Peyer's patch (tissue), 4 donors: ENCODE results near the gene ASB12. TPM values are rescaled to one million over a fixed set of nuclear protein-coding genes. Genes with fewer than 3 reads are reported as not detected.

Source experiments
- DNase-seq, 3 donors: peaks; one replicate each; pipeline ENCODE4 v3.0.0-alpha.2; 2017 to 2019
- H3K27ac ChIP-seq, 4 donors: fragments of 200-600 bp; sonication (generic); one replicate each; pipeline ENCODE4 v1.5.1; 2016 to 2019
- H3K27me3 ChIP-seq, 2 donors: fragments of 200-600 bp; sonication (generic); one replicate each; pipeline ENCODE4 v1.5.1; 2019
- H3K36me3 ChIP-seq, 3 donors: fragments of 200-600 bp; sonication (generic); one replicate each; pipeline ENCODE4 v1.5.1; 2016 to 2019
- H3K4me1 ChIP-seq, 4 donors: fragments of 200-600 bp; sonication (generic); one replicate each; pipeline ENCODE4 v1.5.1; 2016 to 2019
- H3K4me3 ChIP-seq, 4 donors: fragments of 200-600 bp; sonication (generic); 1 replicate in 3 of 4; 2 replicates in 1 of 4; pipeline ENCODE4 v1.5.1; 2016 to 2019; ENCODE audit warnings: mild to moderate bottlenecking in 1 of 4
- H3K9me3 ChIP-seq, 4 donors: fragments of 200-600 bp; sonication (generic); one replicate each; pipeline ENCODE4 v1.5.1; 2016 to 2019; ENCODE audit warnings: mild to moderate bottlenecking in 1 of 4
- POLR2A ChIP-seq, 2 donors: fragments of 450-650 bp; IDR thresholded peaks; one replicate each; pipeline ENCODE4 v1.5.1; 2017; ENCODE audit warnings: antibody characterized with exemption in 2 of 2, mild to moderate bottlenecking in 2 of 2, moderate library complexity in 2 of 2
- total RNA-seq, 4 donors: library from RNA; depleted of rRNA; stranded (reverse); fragments of >200 nt; gene quantifications; one replicate each; pipeline ENCODE4 v1.1.0, GENCODE V29; 2016
- TF ChIP-seq, protein P1 (sequence below), 6 experiments: fragments of 450-650 bp in 4 of 6; fragments of 200-600 bp in 2 of 6; sonication (generic) in 1 of 6; IDR thresholded peaks; one replicate each; pipeline ENCODE4 v1.5.1; 2017 to 2019; ENCODE audit warnings: antibody characterized with exemption in 6 of 6, mild to moderate bottlenecking in 3 of 6, moderate library complexity in 1 of 6

The ASB12 gene
- total RNA-seq, 4 donors from 2014 or later: not detected

DNA sequence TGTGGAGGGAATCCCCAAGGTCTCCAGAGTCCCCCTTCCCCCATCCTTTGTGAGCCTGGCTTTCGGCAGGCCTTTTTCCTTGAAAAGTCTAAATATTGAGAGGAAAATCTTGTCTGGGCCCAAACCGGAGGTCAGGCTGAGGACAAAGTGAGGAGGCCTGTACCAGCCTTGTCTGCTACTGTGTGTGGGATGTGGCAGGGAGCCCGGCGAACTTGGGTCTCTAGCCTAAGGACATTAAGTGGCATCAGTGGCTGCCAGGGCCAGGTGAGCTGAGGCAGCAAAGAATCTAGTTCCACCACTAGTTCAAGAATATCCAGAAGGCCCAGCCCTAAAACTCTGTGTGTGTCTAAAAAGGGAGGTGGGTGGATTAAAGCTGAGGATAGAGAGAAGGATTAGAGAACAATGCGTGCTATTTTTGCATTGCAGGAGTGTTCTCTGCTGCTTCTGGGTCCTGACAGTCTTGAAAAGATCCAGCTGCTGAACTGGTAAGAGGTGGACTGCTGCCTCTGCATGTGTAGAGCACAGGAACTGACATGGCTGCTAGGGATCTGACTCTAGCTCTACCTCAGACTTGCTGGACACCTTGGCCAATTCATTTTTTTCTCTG is 23.7 kb downstream of the ASB12 start:
- Histone ChIP-seq H3K27me3 (no peaks in the 10 kb centered on the region), H3K27ac (peak overlapping the region; percentile 83 to 95 (median 90)), H3K9me3 (peaks cover 0 to 5% (median 0%) of the 10 kb centered on the region in 4 donors), H3K4me3 (peak overlapping the region; percentile 44 to 73 (median 67)), H3K4me1 (peaks cover 0 to 7% (median 0%) of the 10 kb centered on the region in 4 donors), H3K36me3 (no peaks in the 10 kb centered on the region)
- DNase-seq: peak in 1 of 3 donors; percentile 49
- no peak for TF ChIP-seq POLR2A (IDR thresholded peaks at IDR 0.05)
- TF ChIP-seq, protein P1, sequence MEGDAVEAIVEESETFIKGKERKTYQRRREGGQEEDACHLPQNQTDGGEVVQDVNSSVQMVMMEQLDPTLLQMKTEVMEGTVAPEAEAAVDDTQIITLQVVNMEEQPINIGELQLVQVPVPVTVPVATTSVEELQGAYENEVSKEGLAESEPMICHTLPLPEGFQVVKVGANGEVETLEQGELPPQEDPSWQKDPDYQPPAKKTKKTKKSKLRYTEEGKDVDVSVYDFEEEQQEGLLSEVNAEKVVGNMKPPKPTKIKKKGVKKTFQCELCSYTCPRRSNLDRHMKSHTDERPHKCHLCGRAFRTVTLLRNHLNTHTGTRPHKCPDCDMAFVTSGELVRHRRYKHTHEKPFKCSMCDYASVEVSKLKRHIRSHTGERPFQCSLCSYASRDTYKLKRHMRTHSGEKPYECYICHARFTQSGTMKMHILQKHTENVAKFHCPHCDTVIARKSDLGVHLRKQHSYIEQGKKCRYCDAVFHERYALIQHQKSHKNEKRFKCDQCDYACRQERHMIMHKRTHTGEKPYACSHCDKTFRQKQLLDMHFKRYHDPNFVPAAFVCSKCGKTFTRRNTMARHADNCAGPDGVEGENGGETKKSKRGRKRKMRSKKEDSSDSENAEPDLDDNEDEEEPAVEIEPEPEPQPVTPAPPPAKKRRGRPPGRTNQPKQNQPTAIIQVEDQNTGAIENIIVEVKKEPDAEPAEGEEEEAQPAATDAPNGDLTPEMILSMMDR (IDR thresholded peaks at IDR 0.05): no peak

DNA sequence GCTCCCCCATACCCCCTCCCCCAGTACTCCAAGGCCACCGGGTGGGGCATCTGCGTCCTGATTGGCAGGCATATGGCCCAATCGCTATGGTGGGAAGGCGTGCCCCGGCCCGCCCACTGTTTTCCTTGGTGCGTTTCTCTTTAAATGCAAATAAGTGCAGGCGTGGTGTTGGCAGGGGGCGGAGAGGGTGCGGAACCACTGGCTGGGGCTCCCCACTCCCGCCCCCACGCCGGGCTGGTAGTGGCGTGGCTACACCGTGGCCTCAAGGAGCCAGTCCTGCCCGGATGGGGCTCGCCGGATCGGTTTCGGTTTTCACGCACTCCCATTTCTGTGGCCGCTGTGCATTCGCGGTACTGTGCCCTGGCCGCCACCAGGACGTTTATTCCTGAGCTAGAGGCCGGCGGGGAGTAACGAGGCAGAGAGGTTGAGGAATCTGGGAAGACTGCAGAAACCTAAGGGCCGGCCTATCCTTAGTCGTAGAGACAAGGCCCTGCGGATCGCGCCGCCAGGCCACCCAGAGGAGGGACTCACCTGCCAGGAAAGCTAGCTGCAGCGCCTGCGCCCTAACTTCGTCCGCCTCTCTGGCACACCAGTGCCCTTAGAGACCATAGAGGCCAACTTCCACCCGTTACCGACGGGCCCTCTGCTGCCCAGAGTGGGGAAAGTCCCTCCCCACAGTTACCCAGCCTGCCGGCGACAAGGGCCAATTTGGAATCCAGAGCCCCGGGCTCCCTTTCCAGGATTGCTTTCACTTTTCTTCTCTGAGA is 24.5 kb downstream of the ASB12 start:
- Histone ChIP-seq H3K9me3 (peaks cover 0 to 5% (median 0%) of the 10 kb centered on the region in 4 donors), H3K4me1 (peaks cover 0 to 7% (median 0%) of the 10 kb centered on the region in 4 donors), H3K27me3 (no peaks in the 10 kb centered on the region), H3K27ac (peak overlapping the region; percentile 83 to 95 (median 90)), H3K36me3 (no peaks in the 10 kb centered on the region), H3K4me3 (peak overlapping the region; percentile 44 to 73 (median 67))
- peak; percentile 81 to 84 for TF ChIP-seq POLR2A (IDR thresholded peaks at IDR 0.05)
- TF ChIP-seq, protein P1 (IDR thresholded peaks at IDR 0.05): peak in 2 of 6 experiments; percentile 11 to 18
- peak; percentile 90 to 96 (median 91) for DNase-seq

DNA sequence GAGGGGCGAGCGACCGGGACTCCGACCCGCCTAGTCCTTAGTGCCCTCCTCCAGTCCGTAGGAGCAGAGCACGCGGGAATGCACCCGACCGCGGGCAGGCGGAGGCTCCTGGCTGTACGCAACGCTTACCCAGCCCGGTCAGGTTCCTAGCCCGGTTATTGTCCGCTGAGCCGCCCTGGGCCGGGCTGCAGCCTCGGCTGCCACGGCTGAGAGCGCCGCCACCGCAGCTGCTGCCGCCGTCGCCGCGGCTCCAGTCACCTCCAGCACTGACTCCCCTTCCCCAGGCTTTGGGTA is 25.0 kb downstream of the ASB12 start, which contains the start of gene AMER1:
Gene AMER1, minus strand, starts transcription at position 268 of the 294 bp plus-strand sequence. CDS start 12,422 bp downstream, outside the sequence.
- Histone ChIP-seq H3K27me3 (no peaks in the 10 kb centered on the region), H3K27ac (peak within 1 kb of the TSS; percentile 83 to 95 (median 90)), H3K36me3 (no peaks in the 10 kb centered on the region), H3K4me3 (peak within 1 kb of the TSS; percentile 44 to 73 (median 67)), H3K9me3 (peaks cover 0 to 5% (median 0%) of the 10 kb centered on the region in 4 donors), H3K4me1 (peaks cover 0 to 7% (median 0%) of the 10 kb centered on the region in 4 donors)
- no peak for TF ChIP-seq POLR2A (IDR thresholded peaks at IDR 0.05)
- TF ChIP-seq, protein P1 (IDR thresholded peaks at IDR 0.05): no peak
- no peak for DNase-seq

DNA sequence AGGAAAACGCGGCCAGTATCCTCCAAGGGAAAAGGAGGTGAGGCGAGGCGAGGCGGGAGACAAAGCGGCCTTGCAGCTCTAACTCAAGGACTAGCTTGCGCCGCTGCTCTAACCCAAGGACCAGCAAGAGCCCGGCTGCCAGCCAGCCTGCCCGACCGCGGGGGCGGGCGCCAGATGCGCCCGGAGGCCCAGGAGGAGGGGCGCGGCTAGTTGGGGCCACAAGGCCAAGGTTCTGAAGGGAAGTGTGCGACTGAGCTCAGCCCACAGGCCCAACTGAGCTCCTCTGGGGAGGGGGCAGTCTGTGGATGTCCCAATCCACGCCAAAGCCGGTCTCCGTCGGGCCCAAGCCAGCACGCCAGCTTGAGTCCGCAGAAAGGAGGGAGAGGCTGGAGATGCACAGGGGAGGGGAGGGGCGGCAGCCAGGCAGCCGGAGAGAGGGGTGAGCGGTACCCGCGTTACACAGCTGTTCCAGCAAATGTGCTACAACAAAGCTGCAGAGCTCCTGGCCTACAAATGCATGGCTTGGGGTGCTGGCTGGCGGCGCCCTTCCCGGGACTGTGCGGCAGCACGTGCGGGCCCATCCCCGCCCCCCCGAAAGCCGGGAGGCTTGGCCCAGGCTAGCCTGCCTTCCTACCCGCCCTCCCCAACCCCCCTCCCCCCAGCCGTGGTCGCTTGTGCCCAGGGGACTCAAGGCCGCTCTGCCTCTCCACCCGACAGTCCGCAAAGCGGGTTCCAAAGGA is 25.5 kb downstream of the ASB12 start:
- Histone ChIP-seq H3K9me3 (peaks cover 0 to 5% (median 0%) of the 10 kb centered on the region in 4 donors), H3K4me1 (peaks cover 0 to 7% (median 0%) of the 10 kb centered on the region in 4 donors), H3K27ac (peak overlapping the region; percentile 83 to 95 (median 90)), H3K4me3 (peak overlapping the region; percentile 44 to 73 (median 67)), H3K36me3 (no peaks in the 10 kb centered on the region), H3K27me3 (no peaks in the 10 kb centered on the region)
- DNase-seq: peak; percentile 19 to 56 (median 48)
- TF ChIP-seq POLR2A (IDR thresholded peaks at IDR 0.05): no peak
- TF ChIP-seq, protein P1 (IDR thresholded peaks at IDR 0.05): no peak

DNA sequence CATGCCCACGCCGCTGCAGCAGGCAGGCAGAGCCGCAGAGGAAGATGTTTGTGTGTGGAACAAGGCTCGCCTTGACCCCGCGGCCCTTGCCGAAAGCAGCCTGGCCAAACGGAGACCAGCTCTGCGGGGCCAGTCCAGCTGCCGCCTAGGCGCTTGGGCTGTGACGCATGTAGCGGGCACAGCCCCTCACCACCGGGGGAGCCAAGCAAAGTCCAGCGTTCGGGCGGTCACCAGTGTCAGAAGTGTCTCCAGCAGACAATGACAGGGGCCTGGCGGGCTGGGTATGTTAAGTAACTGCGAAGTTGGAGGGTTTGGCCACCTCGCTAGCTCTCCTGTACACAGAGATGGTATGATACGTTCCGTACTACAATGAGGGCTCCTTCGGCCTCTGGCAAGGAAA is 26.2 kb downstream of the ASB12 start:
- DNase-seq: peak in 2 of 3 donors; percentile 49 to 51
- no peaks in the 10 kb centered on the region for H3K27me3 ChIP-seq
- H3K4me3 ChIP-seq: peak overlapping the region; percentile 44 to 73 (median 67)
- peaks cover 0 to 5% (median 0%) of the 10 kb centered on the region in 4 donors for H3K9me3 ChIP-seq
- no peak for TF ChIP-seq POLR2A (IDR thresholded peaks at IDR 0.05)
- TF ChIP-seq, protein P1 (IDR thresholded peaks at IDR 0.05): no peak
- peak overlapping the region in 2 of 4 donors; percentile 83 to 95 for H3K27ac ChIP-seq
- no peaks in the 10 kb centered on the region for H3K36me3 ChIP-seq
- peaks cover 0 to 7% (median 0%) of the 10 kb centered on the region in 4 donors for H3K4me1 ChIP-seq
